Activated effector memory CD4-positive, alpha-beta T cell treated with Interleukin-2 at 50 U/mL for 16 hours (primary cell): Measurements from ENCODE around the gene NBPF6.
"Not testable (repeated sequence)": the region's sequence is repeated elsewhere in the genome, so short reads cannot be mapped to it uniquely, and the experiment has no call there.

Experiments used
- DNase-seq: peaks from one replicate; pipeline ENCODE4 v3.0.0-alpha.2; 2020

NBPF6 gene

DNA sequence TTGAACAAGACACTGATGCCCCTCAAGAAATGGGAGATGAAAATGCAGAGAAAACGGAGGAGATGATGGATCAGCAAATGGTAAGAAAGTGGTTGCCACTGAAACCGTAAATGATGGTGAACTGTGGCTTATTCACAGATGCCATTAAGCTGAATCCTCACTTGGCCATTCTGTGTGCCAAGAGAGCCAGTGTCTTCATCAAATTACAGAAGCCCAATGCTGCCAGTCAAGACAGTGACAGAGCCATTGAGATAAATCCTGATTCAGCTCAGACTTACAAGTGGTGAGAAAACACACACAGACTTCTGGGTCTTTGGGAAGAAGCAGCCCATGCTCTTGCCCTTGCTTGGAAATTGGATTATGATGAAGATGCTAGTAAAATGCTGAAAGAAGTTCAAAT is 52.5 kb downstream of the NBPF6 start:
- no peak for DNase-seq

DNA sequence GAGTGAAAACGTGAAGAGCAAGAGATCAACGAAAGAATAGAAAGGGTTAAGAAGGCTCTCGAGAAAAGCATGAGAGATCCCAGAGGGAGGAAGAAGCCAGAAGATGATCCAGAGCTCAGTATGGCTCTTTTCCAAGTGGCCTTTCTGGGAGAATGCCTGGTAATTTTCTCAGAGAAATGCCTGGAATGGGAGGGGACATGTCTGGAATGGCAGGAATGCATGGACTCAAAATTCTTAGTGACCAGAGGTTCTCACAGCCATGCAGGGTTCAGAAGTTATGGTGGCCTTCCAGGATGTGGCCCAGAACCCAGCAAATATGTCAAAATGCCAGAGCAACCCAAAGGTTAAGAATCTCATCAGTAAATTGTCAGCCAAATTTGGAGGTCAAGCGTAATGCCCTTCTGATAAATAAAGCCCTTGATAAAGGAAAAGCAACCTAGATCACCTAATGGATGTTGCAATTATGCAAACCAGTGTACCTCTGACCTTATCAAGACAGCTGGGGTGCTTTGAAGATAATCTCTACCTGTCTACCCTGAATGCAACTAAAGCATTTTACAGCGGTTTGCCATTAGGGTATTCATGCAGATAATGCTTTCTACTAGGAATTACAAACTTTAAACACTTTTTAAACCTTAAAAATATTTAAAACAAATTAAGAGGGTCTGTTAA is 53.1 kb downstream of the NBPF6 start:
- DNase-seq = no peak

DNA sequence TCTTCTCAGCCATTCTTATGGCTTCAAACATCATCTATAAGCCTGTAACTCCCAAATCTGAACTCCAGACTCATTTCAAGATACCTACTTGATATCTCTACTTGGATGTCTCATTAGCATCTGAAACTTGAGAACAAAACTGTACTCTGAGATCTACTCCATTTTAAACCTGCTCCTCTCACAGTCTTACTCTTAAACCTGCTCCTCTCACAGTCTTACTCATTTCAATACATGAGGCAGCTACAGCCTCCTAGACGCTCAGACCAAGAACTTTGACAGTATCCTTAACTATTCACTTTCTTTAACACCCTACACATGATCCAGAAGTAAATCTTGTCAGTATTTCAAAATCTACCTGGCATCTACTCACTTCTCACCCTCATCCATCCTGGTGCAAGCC is 54.3 kb downstream of the NBPF6 start:
- no peak for DNase-seq

DNA sequence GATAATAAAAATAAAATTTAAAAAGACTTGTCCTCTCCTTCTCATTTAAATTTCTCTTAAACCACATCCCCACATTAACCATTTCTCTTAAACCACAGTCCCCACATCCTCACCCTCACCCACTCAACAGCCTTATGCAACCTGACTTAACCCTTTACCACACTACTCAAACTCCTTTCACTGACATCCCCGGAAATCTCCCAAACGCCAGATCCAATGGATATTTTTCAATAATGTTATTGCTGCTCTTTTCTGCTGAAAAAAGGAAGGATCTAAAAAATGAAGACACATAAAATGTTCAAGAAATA is 55.6 kb downstream of the NBPF6 start:
- DNase-seq = no peak

DNA sequence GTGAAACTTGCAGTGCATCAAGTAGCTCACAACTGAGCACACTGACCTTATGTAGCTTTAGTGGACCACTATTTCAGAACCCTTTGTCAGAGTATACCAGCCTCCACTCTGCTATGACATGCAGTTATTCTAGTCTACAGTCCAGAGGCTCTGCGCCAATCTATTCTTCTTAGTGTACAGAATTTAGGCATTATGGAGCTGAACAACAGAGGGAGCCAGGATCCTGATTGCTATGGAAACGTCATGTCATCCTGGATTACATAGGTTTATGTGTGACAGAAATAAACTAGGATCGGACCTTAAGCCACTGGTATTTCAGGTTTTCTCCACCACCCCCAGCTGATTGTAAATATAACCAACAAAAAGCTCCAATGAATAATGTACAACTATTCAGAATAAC is 61.6 kb downstream of the NBPF6 start:
- no peak for DNase-seq

DNA sequence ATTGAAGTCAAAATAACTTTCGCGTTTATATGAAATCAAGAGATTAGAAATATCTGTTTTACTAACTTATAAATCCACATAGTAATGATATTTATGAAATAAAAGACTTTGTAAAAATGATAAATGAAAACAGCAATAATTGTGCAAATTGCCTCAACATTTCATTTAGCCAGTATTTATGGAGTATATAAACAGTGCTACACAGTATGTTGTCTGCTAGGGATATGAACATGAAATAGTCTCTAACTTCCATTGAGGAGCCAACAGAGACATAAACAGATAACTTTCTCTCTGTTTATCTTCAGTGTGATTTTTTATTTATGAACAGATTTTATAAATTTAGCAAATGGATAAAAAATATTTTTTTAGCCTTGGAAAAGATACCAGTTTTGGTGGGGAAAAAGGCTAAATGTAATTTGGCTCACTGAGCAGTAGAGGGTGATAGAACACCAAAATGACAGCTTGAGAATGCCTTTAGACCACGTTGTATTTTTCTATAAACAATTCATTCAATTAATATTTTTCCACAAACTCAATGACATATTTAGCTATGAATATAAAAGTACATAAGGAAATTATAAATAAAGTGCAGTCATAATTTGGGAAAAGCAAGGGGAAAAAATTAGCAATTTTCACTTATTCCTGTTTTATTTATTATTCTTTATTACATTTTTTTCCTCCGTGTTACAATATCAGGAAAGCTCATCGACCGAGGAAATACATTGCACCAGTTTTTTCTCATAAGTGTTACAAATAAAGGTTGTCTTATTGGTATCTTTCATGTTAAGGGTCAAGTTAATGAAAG is 62.3 kb downstream of the NBPF6 start:
- DNase-seq = no peak

DNA sequence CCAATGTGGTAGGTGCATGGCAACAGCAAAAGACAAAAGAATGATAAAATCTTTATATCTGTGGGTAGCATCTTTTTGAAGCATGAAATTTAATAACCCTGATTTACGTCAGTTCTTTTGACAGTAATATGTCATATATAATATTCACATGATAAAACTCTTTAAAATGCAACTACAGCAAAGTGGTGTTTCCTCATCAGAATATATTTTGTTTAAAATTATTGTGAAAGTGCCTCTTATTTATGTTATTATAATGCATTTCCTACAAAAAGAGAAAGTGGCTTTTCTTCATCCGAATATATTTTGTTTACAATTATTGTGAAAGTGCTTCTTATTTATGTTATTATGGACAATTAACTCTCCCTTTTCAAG is 62.9 kb downstream of the NBPF6 start:
- DNase-seq = no peak

DNA sequence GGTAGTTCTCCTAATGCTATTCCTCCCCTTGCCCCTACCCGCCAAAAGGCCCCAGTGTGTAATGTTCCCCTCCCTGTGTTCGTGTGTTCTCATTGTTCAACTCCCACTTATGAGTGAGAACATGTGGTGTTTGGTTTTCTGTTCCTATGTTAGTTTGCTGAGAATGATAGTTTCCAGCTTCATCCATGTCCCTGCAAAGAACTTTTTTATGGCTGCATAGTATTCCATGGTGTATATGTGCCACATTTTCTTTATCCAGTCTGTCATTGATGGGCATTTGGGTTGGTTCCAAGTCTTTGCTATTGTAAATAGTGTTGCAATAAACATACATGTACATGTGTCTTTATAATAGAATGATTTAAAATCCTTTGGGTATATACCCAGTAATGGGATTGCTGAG is 63.8 kb downstream of the NBPF6 start:
- not testable (repeated sequence) for DNase-seq

DNA sequence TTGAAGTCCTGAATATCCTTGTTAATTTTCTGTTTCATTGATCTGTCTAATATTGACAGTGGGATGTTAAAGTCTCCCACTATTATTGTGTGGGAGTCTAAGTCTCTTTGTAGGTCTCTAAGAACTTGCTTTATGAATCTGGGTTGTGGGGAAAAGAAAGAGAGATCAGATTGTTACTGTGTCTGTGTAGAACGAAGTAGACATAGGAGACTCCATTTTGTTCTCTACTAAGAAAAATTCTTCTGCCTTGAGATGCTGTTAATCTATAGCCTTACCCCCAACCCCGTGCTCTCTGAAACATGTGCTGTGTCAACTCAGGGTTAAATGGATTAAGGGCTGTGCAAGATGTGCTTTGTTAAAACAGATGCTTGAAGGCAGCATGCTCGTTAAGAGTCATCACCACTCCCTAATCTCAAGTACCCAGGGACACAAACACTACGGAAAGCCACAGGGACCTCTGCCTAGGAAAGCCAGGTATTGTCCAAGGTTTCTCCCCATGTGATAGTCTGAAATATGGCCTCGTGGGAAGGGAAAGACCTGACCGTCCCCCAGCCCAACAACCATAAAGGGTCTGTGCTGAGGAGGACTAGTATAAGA is 67.3 kb downstream of the NBPF6 start:
- DNase-seq = not testable (repeated sequence)
